Type B pancreatic cell (in vitro differentiated cells): ENCODE results near the gene CHN2. TPM values are rescaled to one million over a fixed set of nuclear protein-coding genes. Genes with fewer than 3 reads are reported as not detected.
A peak's percentile ranks its signal among the peaks of the same experiment; 100 is the strongest.

Experiments used
- DNase-seq: peaks from one replicate; pipeline ENCODE4 v3.0.0; 2021; ENCODE audit warnings: mixed read lengths; ENCODE audit not compliant: unreplicated experiment; ENCODE audit errors: extremely low spot score
- H3K27ac Mint-ChIP-seq: 2 replicates; pipeline ENCODE4 v1.8.0; 2021; ENCODE audit warnings: mild to moderate bottlenecking, mixed read lengths
- H3K27me3 Mint-ChIP-seq: 2 replicates; pipeline ENCODE4 v1.8.0; 2021; ENCODE audit warnings: mixed read lengths
- H3K36me3 Mint-ChIP-seq: 2 replicates; pipeline ENCODE4 v1.8.0; 2021; ENCODE audit warnings: mixed read lengths
- H3K4me1 Mint-ChIP-seq: one replicate; pipeline ENCODE4 v1.8.0; 2021; ENCODE audit warnings: mixed read lengths; ENCODE audit not compliant: unreplicated experiment
- H3K4me3 Mint-ChIP-seq: 2 replicates; pipeline ENCODE4 v1.8.0; 2021; ENCODE audit warnings: mild to moderate bottlenecking, mixed read lengths
- H3K9me3 Mint-ChIP-seq: 2 replicates; pipeline ENCODE4 v1.8.0; 2021; ENCODE audit warnings: mixed read lengths
- CTCF ChIP-seq: fragments of 200-600 bp; sonication (generic); conservative IDR thresholded peaks from 2 replicates; pipeline ENCODE4 v1.5.0; 2021; ENCODE audit warnings: antibody characterized with exemption, mild to moderate bottlenecking
- total RNA-seq: library from RNA; stranded (reverse); gene quantifications from 2 replicates; pipeline ENCODE4 v1.2.1, GENCODE V29; 2021; ENCODE audit warnings: low replicate concordance

The CHN2 gene
- total RNA-seq, 1 donor from 2014 or later, result 19.7 TPM

DNA sequence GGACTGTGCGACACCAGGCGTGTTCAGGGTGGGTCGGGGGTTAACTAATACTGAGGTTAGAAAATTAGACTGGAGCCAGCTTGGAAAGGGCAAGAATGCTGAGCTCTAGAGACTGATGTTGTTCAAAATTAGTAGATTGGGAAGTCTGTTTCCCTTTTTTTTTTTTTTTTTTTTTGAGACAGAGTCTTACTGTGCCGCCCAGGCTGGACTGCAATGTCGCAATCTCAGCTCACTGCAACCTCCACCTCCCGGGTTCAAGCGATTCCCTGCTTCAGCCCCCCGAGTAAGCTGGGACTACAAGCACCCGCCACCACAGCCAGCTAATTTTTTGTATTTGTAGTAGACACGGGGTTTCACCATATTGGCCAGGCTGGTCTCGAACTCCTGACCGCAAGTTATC, 45.5 kb upstream of the CHN2 start:
- no peak overlapping the region for H3K27ac Mint-ChIP-seq
- no peak overlapping the region for H3K4me3 Mint-ChIP-seq
- TF ChIP-seq CTCF, result no peak
- H3K9me3 Mint-ChIP-seq, result no peaks in the 10 kb centered on the region
- H3K36me3 Mint-ChIP-seq, result no peaks in the 10 kb centered on the region
- H3K4me1 Mint-ChIP-seq, result peaks cover 14% of the 10 kb centered on the region
- no peak for DNase-seq
- H3K27me3 Mint-ChIP-seq, result peaks cover 32% of the 10 kb centered on the region

GRCh38 chr7:29150856-29151255, 43.7 kb upstream of the CHN2 start:
- DNase-seq, result no peak
- TF ChIP-seq CTCF, result no peak
- Mint-ChIP-seq H3K36me3 (no peaks in the 10 kb centered on the region), H3K9me3 (no peaks in the 10 kb centered on the region), H3K27ac (no peak overlapping the region), H3K4me3 (no peak overlapping the region), H3K27me3 (peaks cover 21% of the 10 kb centered on the region), H3K4me1 (peaks cover 12% of the 10 kb centered on the region)

- H3K27me3 Mint-ChIP-seq, result peaks cover 8% of the 10 kb centered on the region
Observed at GRCh38 chr7:29154076-29154475, 40.5 kb upstream of the CHN2 start.

DNA sequence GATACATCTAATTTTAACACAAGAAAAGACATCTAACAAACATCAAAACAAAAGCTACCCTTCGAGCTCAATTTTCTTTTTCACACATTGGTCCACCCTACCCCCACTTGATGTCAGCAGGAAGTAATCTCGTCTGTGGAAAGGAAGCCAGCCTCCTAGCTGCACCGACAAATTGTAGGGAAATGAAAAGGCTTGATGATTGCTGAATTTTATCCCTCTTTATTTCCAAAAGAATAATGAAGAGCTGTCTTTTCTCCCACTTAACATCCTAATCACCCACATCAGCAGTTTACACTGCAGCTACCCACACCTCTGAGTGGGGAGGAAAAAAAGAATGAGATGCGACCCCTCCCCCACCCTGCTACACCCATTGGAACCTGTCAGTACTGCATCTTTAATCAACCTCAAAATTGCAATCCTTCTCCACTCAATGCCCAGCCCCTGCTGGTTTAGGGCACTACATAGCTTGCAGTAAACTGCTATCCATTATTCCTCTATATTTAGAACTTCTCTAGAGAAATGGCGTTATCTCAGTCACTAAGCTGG, 37.6 kb upstream of the CHN2 start:
- peaks cover 7% of the 10 kb centered on the region for H3K27me3 Mint-ChIP-seq

More at GRCh38 chr7:29154076-29154475, 40.5 kb upstream of the CHN2 start:
- DNase-seq, result no peak
- H3K36me3 Mint-ChIP-seq, result no peaks in the 10 kb centered on the region
- no peak overlapping the region for H3K27ac Mint-ChIP-seq
- no peak for TF ChIP-seq CTCF
- H3K4me3 Mint-ChIP-seq, result no peak overlapping the region
- no peaks in the 10 kb centered on the region for H3K9me3 Mint-ChIP-seq
- H3K4me1 Mint-ChIP-seq, result peaks cover 9% of the 10 kb centered on the region

DNA sequence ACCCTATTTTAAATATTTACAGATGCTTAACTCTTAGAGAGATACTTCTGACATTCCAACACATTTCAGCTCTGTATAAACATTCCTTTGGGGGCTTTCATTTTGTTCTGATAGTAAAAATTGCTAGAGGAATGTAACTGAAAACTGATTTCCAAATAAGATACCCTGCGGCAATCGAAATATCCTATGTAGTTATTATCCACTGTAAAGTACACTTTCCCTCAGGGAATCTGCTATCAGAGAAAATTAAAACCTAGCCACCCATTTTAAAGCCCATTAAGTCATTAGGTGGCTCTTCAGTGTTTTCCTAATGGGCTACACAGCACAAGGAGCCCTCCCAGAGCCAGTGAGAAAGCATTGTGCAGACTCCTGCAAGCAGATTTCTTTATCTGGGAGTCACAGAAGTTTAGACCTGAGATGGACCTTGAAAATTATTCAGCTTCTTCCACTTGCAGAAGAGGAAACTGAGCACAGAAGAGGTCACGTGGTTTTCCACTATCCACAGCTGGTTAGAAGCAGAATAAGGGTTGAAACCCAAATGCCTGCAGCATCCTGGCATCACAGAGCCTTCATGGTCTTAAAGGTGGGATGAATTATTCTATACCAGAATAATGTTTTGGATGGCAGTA, 35.7 kb upstream of the CHN2 start:
- no peaks in the 10 kb centered on the region for H3K9me3 Mint-ChIP-seq
- no peak overlapping the region for H3K27ac Mint-ChIP-seq
- H3K4me3 Mint-ChIP-seq, result no peak overlapping the region
- peaks cover 7% of the 10 kb centered on the region for H3K27me3 Mint-ChIP-seq
- H3K36me3 Mint-ChIP-seq, result no peaks in the 10 kb centered on the region
- no peak for DNase-seq
- TF ChIP-seq CTCF, result no peak
- peaks cover 9% of the 10 kb centered on the region for H3K4me1 Mint-ChIP-seq

More for the DNA sequence above, 37.6 kb upstream of the CHN2 start:
- H3K9me3 Mint-ChIP-seq, result no peaks in the 10 kb centered on the region
- no peak for DNase-seq
- peak; percentile 58 for TF ChIP-seq CTCF
- peaks cover 9% of the 10 kb centered on the region for H3K4me1 Mint-ChIP-seq
- peak overlapping the region; percentile 31 for H3K4me3 Mint-ChIP-seq
- H3K36me3 Mint-ChIP-seq, result no peaks in the 10 kb centered on the region
- H3K27ac Mint-ChIP-seq, result peak overlapping the region; percentile 25
